HepG2 (cell line): ENCODE results near the gene UQCRHL. TPM values are rescaled to one million over a fixed set of nuclear protein-coding genes. Genes with fewer than 3 reads are reported as not detected.

Source experiments
- AGO1 ChIP-seq: fragments of 200-400 bp; formaldehyde crosslinking; IDR thresholded peaks from 2 replicates; pipeline ENCODE4 v1.6.1; 2017; ENCODE audit warnings: mild to moderate bottlenecking, low read depth, low read length, moderate library complexity; ENCODE audit not compliant: poor library complexity, severe bottlenecking
- ATF7 ChIP-seq, 2 experiments: fragments of 450-650 bp in 1 of 2; sonication (generic) in 1 of 2; formaldehyde crosslinking in 1 of 2; IDR thresholded peaks; 2 replicates each; pipeline versions ENCODE4 v1.4.0 to v1.6.1; 2016 to 2020; ENCODE audit warnings: antibody characterized with exemption in 1 of 2, mild to moderate bottlenecking in 1 of 2, missing genetic modification reagents in 1 of 2
- E2F5 ChIP-seq: sonication (generic); formaldehyde crosslinking; conservative IDR thresholded peaks from 2 replicates; pipeline ENCODE4 v1.4.0; 2020; ENCODE audit warnings: missing genetic modification reagents
- FOXJ3 ChIP-seq: sonication (generic); formaldehyde crosslinking; IDR thresholded peaks from 2 replicates; pipeline ENCODE4 v1.4.0; 2020; ENCODE audit warnings: missing genetic modification reagents, mild to moderate bottlenecking, borderline replicate concordance
- HNRNPL ChIP-seq: fragments of 200-400 bp; formaldehyde crosslinking; IDR thresholded peaks from 2 replicates; pipeline ENCODE4 v1.6.1; 2017; ENCODE audit warnings: mild to moderate bottlenecking, low read depth, low read length
- IKZF5 ChIP-seq: IDR thresholded peaks from 2 replicates; pipeline ENCODE4 v1.6.1; 2018; ENCODE audit warnings: missing genetic modification reagents, mild to moderate bottlenecking, missing compliant biosample characterization
- MBNL3 ChIP-seq: fragments of 250-450 bp; sonication (Bioruptor Pico); conservative IDR thresholded peaks from 2 replicates; pipeline ENCODE4 v1.8.0; 2022; ENCODE audit warnings: mild to moderate bottlenecking, inconsistent platforms
- MED1 ChIP-seq: sonication (generic); formaldehyde crosslinking; IDR thresholded peaks from 2 replicates; pipeline ENCODE4 v1.4.0; 2020; ENCODE audit warnings: missing genetic modification reagents
- MTF1 ChIP-seq: sonication (generic); formaldehyde crosslinking; IDR thresholded peaks from 2 replicates; pipeline ENCODE4 v1.5.0; 2020; ENCODE audit warnings: missing genetic modification reagents
- PPARG ChIP-seq: conservative IDR thresholded peaks from 2 replicates; pipeline ENCODE4 v1.6.1; 2016; ENCODE audit warnings: missing biosample characterization, missing genetic modification reagents
- SMAD3 ChIP-seq: sonication (generic); formaldehyde crosslinking; IDR thresholded peaks from 2 replicates; pipeline ENCODE4 v1.4.0; 2020; ENCODE audit warnings: missing genetic modification reagents
- TRAFD1 ChIP-seq: sonication (generic); formaldehyde crosslinking; IDR thresholded peaks from 2 replicates; pipeline ENCODE4 v1.5.1; 2020; ENCODE audit warnings: missing genetic modification reagents, mild to moderate bottlenecking, borderline replicate concordance
- ZBTB38 ChIP-seq: sonication (generic); formaldehyde crosslinking; IDR thresholded peaks from 2 replicates; pipeline ENCODE4 v1.5.1; 2020; ENCODE audit warnings: mild to moderate bottlenecking, missing genetic modification reagents
- ZBTB43 ChIP-seq: sonication (generic); formaldehyde crosslinking; conservative IDR thresholded peaks from 2 replicates; pipeline ENCODE4 v1.4.0; 2020; ENCODE audit warnings: missing genetic modification reagents
- ZBTB44 ChIP-seq: sonication (generic); formaldehyde crosslinking; IDR thresholded peaks from 2 replicates; pipeline ENCODE4 v1.4.0; 2020; ENCODE audit warnings: missing genetic modification reagents
- ZNF205 ChIP-seq: IDR thresholded peaks from 2 replicates; pipeline ENCODE4 v1.6.1; 2018; ENCODE audit warnings: missing biosample characterization, missing genetic modification reagents
- ZNF235 ChIP-seq: sonication (generic); formaldehyde crosslinking; IDR thresholded peaks from 2 replicates; pipeline ENCODE4 v1.8.1; 2023; ENCODE audit warnings: mild to moderate bottlenecking, missing genetic modification reagents, borderline replicate concordance
- ZNF30 ChIP-seq: sonication (generic); formaldehyde crosslinking; IDR thresholded peaks from 2 replicates; pipeline ENCODE4 v1.5.0; 2020; ENCODE audit warnings: mild to moderate bottlenecking, missing genetic modification reagents
- ZNF33B ChIP-seq: sonication (generic); formaldehyde crosslinking; IDR thresholded peaks from 2 replicates; pipeline ENCODE4 v1.5.1; 2020; ENCODE audit warnings: mild to moderate bottlenecking, missing genetic modification reagents
- ZNF510 ChIP-seq: sonication (generic); formaldehyde crosslinking; IDR thresholded peaks from 2 replicates; pipeline ENCODE4 v1.4.0; 2020; ENCODE audit warnings: low read depth, mild to moderate bottlenecking, missing genetic modification reagents
- ZNF605 ChIP-seq: sonication (generic); formaldehyde crosslinking; IDR thresholded peaks from 2 replicates; pipeline ENCODE4 v1.8.0; 2022; ENCODE audit warnings: mild to moderate bottlenecking, missing genetic modification reagents
- ZNF773 ChIP-seq: sonication (generic); formaldehyde crosslinking; IDR thresholded peaks from 2 replicates; pipeline ENCODE4 v1.4.0; 2020; ENCODE audit warnings: missing genetic modification reagents, borderline replicate concordance
- ZSCAN9 ChIP-seq: IDR thresholded peaks from 2 replicates; pipeline ENCODE4 v1.6.1; 2016; ENCODE audit warnings: borderline replicate concordance
- polyA plus RNA-seq, 8 experiments: library from polyadenylated mRNA; depleted of rRNA in 3 of 8; stranded (reverse) in 7 of 8; unstranded in 1 of 8; fragments of >200 nt; fragmentation: Illumina TruSeq in 4 of 8; extraction: Trizol in 4 of 8; gene quantifications; 2 replicates each; pipeline versions ENCODE4 v1.2.1 to v1.2.3, GENCODE V29; 2011 to 2016; ENCODE audit warnings: low read depth in 4 of 8, missing spikeins in 1 of 8, mixed read lengths in 1 of 8; ENCODE audit not compliant: insufficient read depth in 1 of 8
- total RNA-seq, 5 experiments: library from RNA; depleted of rRNA; stranded (reverse); fragments of >200 nt; fragmentation: Illumina TruSeq; extraction: Trizol; gene quantifications; 2 replicates each; pipeline ENCODE4 v1.2.3, GENCODE V29; 2016; ENCODE audit warnings: low read depth in 1 of 5

Gene UQCRHL
- total and polyA plus RNA-seq, 2 of the 13 experiments (the other 11 are each of a cell fraction or from before 2014, with no cell fraction given), result 1.8 to 2.3 TPM

GRCh38 chr1:15799928-15800835 is 7.3 kb downstream of the UQCRHL start (continued):
- TF ChIP-seq ZBTB43 (CRISPR knock-in tag), result no peak; the same call in 1 of the 2 replicates
- no peak for TF ChIP-seq ZBTB44 (CRISPR knock-in tag)
- TF ChIP-seq ZNF773 (CRISPR knock-in tag), result no peak
- no peak for TF ChIP-seq MTF1
- TF ChIP-seq MBNL3, result no peak
- TF ChIP-seq HNRNPL, result peak; percentile 61; the same call in 1 of the 2 replicates
- no peak for TF ChIP-seq ZNF33B (CRISPR knock-in tag)
- TF ChIP-seq AGO1, result no peak
- TF ChIP-seq ZNF605, result peak; percentile 86
- no peak for TF ChIP-seq E2F5 (CRISPR knock-in tag)
- no peak for TF ChIP-seq FOXJ3 (CRISPR knock-in tag)
- TF ChIP-seq IKZF5 (CRISPR knock-in tag), result peak; percentile 48
- 0 out of 2 replicates have a peak, but pooled peaks have one; percentile 5 for TF ChIP-seq ATF7 (IDR thresholded peaks at IDR 0.05)
- TF ChIP-seq ATF7 (CRISPR knock-in tag; IDR thresholded peaks at IDR 0.05), result peak; percentile 83
- no peak for TF ChIP-seq ZNF510 (CRISPR knock-in tag)
- TF ChIP-seq PPARG (CRISPR knock-in tag), result peak; percentile 95
- peak; percentile 90 for TF ChIP-seq MED1 (CRISPR knock-in tag)
- 0 out of 2 replicates have a peak, but pooled peaks have one; percentile 22 for TF ChIP-seq ZNF205
- peak; percentile 77 for TF ChIP-seq SMAD3 (CRISPR knock-in tag)
- TF ChIP-seq ZNF30 (CRISPR knock-in tag), result no peak
- no peak for TF ChIP-seq TRAFD1 (CRISPR knock-in tag)
- no peak for TF ChIP-seq ZNF235 (CRISPR knock-in tag)
- TF ChIP-seq ZBTB38, result peak; percentile 82
- TF ChIP-seq ZSCAN9 (CRISPR knock-in tag), result no peak
